UCSD-AML1 (cell line): ENCODE results near the gene OSGIN1.
"Not testable (repeated sequence)": the region's sequence is repeated elsewhere in the genome, so short reads cannot be mapped to it uniquely, and the experiment has no call there.

Experiments
- DNase-seq: peaks from one replicate; lab custom pipeline; 2025; ENCODE audit not compliant: unreplicated experiment; lab: John Stamatoyannopoulos, UW

The OSGIN1 gene

GRCh38 chr16:83940630-83941378, 12.2 kb upstream of the OSGIN1 start:
- no peak for DNase-seq

GRCh38 chr16:83941546-83941945, 11.5 kb upstream of the OSGIN1 start:
- DNase-seq, result not testable (repeated sequence)

GRCh38 chr16:83942074-83942473, 11.0 kb upstream of the OSGIN1 start:
- DNase-seq, result no peak

- DNase-seq, result no peak
Observed at GRCh38 chr16:83942815-83943515, 10.1 kb upstream of the OSGIN1 start.

GRCh38 chr16:83943516-83944050, 9.5 kb upstream of the OSGIN1 start:
- DNase-seq, result no peak

GRCh38 chr16:83945587-83945986, 7.5 kb upstream of the OSGIN1 start:
- DNase-seq, result no peak

GRCh38 chr16:83946154-83946780, 6.8 kb upstream of the OSGIN1 start:
- no peak for DNase-seq

- DNase-seq, result no peak
Observed at GRCh38 chr16:83946781-83947566, 6.1 kb upstream of the OSGIN1 start.

- no peak for DNase-seq
Observed at GRCh38 chr16:83947642-83948234, 5.3 kb upstream of the OSGIN1 start.

GRCh38 chr16:83948914-83949723, 3.9 kb upstream of the OSGIN1 start:
- no peak for DNase-seq

- DNase-seq, result no peak
Observed at GRCh38 chr16:83949724-83950001, 3.4 kb upstream of the OSGIN1 start.

- not testable (repeated sequence) for DNase-seq
Observed at GRCh38 chr16:83950862-83951399, 2.1 kb upstream of the OSGIN1 start.

GRCh38 chr16:83951544-83951943, 1.5 kb upstream of the OSGIN1 start:
- DNase-seq, result no peak

GRCh38 chr16:83952587-83952939, 477 bp upstream of the OSGIN1 start:
- DNase-seq, result no peak

GRCh38 chr16:83953796-83954576, 946 bp downstream of the OSGIN1 start:
- no peak for DNase-seq

GRCh38 chr16:83954577-83955016, 1.6 kb downstream of the OSGIN1 start:
- no peak for DNase-seq

- no peak for DNase-seq
Observed at GRCh38 chr16:83955218-83956130, 2.4 kb downstream of the OSGIN1 start.
